Breast epithelium (tissue), 3 donors: ENCODE data around the gene RELL2.

Experiments used
- POLR2A ChIP-seq: fragments of 450-650 bp; IDR thresholded peaks from one replicate; pipeline ENCODE4 v1.6.1; 2016; ENCODE audit warnings: antibody characterized with exemption, mild to moderate bottlenecking, moderate library complexity
- TF ChIP-seq, protein P1 (sequence below), 3 donors: fragments of 450-650 bp; IDR thresholded peaks; one replicate each; pipeline ENCODE4 v1.5.1; 2016 to 2017; ENCODE audit warnings: antibody characterized with exemption in 3 of 3, mild to moderate bottlenecking in 3 of 3, moderate library complexity in 3 of 3

DNA sequence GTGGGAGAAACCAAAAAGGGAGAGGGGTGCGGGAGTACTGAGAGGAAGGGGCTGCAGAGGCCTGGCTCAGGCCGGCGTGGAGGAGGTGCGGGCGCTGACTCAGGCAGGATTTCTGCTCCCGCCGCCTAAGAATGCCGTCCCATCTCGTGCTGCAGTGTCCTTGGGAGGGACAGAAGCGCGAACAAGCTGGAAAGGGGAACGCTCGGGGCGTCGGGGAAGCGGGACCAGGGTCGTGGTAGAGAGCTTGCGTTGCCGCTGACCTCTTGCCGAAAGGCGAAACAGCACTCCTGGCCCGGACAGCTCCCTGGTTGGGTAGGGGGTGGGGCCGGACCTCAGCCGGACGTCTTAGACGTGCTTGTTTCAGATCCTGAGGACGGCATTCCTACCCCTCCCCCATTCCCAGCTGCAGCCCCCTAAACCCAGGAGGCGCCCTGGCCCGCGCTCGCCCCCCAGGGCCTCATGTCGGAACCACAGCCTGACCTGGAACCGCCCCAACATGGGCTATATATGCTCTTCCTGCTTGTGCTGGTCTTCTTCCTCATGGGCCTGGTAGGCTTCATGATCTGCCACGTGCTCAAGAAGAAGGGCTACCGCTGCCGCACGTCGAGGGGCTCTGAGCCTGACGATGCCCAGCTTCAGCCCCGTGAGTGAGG is 1.1 kb downstream of the RELL2 start:
- TF ChIP-seq POLR2A: no peak
- TF ChIP-seq, protein P1, sequence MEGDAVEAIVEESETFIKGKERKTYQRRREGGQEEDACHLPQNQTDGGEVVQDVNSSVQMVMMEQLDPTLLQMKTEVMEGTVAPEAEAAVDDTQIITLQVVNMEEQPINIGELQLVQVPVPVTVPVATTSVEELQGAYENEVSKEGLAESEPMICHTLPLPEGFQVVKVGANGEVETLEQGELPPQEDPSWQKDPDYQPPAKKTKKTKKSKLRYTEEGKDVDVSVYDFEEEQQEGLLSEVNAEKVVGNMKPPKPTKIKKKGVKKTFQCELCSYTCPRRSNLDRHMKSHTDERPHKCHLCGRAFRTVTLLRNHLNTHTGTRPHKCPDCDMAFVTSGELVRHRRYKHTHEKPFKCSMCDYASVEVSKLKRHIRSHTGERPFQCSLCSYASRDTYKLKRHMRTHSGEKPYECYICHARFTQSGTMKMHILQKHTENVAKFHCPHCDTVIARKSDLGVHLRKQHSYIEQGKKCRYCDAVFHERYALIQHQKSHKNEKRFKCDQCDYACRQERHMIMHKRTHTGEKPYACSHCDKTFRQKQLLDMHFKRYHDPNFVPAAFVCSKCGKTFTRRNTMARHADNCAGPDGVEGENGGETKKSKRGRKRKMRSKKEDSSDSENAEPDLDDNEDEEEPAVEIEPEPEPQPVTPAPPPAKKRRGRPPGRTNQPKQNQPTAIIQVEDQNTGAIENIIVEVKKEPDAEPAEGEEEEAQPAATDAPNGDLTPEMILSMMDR (IDR thresholded peaks at IDR 0.05): no peak
